Spleen (tissue), 7 donors: ENCODE data around the gene DCAKD.

Experiments used
- CTCF ChIP-seq, 11 experiments: fragments of 200-600 bp in 7 of 11; fragments of 450-650 bp in 4 of 11; sonication (generic) in 4 of 11; IDR thresholded peaks in 8 of 11; conservative IDR thresholded peaks in 3 of 11; 1 replicate in 7 of 11; 2 replicates in 4 of 11; pipeline versions ENCODE4 v1.4.0 to v1.8.0; 2016 to 2021; ENCODE audit warnings: antibody characterized with exemption in 11 of 11, inconsistent platforms in 4 of 11, mild to moderate bottlenecking in 1 of 11
- POLR2A ChIP-seq, 3 donors: fragments of 450-650 bp; IDR thresholded peaks; one replicate each; pipeline ENCODE4 v1.5.1; 2017; ENCODE audit warnings: antibody characterized with exemption in 3 of 3, mild to moderate bottlenecking in 1 of 3
- donor health status: DM: no; HTN: no; CAD: no; lungs with moderate emphysema.
- donor health status: DM: no; HTN: no; CAD: no.
- donor health status: DM: no; HTN: no; CAD: no.

DNA sequence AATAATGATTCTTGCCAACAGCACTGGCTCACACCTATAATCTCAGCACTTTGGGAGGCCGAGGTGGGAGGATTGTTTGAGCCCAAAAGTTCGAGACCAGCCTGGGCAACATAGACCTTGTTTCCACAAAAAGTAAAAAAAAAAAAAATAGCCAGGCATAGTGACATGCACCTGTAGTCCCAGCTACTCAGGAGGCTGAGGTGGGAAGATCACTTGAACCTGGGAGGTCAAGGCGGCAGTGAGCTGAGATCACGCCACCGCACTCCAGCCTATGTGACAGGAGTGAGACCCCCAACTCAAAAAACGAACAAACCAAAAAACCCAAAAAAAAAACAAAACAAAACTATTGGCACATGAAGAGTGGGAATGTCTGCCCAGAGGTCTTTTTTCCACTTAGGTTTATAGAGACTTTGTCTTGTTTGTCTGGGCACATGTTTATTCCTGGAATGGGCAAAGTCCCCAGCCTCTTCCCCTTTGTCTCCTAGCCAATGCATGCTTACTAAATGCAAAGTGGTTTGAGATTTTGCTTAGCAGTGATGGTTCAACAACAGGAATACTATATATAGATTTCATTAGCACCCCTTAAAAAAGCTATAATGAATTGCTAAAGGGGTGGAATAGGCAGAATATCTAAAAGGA lies 35.6 kb upstream of the DCAKD start:
- TF ChIP-seq POLR2A (IDR thresholded peaks at IDR 0.05) (no peak), CTCF (IDR thresholded peaks at IDR 0.05 in 8 of 11, conservative IDR thresholded peaks at IDR 0.05 in 3 of 11) (no peak)
